ENCODE results near the gene ZNF211.

The ZNF211 gene

DNA sequence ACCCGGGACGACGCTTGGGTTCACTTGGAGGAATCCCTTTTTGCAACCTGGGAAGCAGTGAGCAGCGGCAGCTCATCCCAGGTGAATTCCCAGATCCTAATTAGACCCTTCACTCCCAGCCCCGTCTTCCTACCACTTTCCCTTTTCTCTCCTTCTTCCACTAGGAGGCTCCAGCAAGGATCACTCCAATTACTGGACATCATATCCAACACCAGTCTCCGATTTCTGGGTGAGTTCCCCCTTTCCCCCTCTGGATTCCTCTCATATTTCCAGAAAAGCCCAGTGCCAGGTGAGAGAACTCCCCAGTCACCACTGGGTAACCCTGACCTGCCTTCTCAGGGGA is 18.7 kb downstream of the ZNF211 start:
- Histone ChIP-seq H3K4me2 (ENCODE audit: low read length) (no peak overlapping the region), H3K36me3 (ENCODE audit: control insufficient read depth, insufficient read depth, low read length) (no peaks in the 10 kb centered on the region), H3K4me3 (ENCODE audit: low read depth, low read length) (no peak overlapping the region), H3K9me3 (ENCODE audit: control insufficient read depth, low read length) (no peaks in the 10 kb centered on the region), H3K27ac (no peak overlapping the region), H3K27me3 (ENCODE audit: control insufficient read depth, insufficient read depth, low read length) (no peaks in the 10 kb centered on the region), H3K9ac (no peak overlapping the region), H3K79me2 (no peaks in the 10 kb centered on the region), H3K4me1 (no peaks in the 10 kb centered on the region), H2AFZ (peak overlapping the region; percentile 59)
- TF ChIP-seq, protein P1, sequence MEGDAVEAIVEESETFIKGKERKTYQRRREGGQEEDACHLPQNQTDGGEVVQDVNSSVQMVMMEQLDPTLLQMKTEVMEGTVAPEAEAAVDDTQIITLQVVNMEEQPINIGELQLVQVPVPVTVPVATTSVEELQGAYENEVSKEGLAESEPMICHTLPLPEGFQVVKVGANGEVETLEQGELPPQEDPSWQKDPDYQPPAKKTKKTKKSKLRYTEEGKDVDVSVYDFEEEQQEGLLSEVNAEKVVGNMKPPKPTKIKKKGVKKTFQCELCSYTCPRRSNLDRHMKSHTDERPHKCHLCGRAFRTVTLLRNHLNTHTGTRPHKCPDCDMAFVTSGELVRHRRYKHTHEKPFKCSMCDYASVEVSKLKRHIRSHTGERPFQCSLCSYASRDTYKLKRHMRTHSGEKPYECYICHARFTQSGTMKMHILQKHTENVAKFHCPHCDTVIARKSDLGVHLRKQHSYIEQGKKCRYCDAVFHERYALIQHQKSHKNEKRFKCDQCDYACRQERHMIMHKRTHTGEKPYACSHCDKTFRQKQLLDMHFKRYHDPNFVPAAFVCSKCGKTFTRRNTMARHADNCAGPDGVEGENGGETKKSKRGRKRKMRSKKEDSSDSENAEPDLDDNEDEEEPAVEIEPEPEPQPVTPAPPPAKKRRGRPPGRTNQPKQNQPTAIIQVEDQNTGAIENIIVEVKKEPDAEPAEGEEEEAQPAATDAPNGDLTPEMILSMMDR (IDR thresholded peaks at IDR 0.05), result no peak

DNA sequence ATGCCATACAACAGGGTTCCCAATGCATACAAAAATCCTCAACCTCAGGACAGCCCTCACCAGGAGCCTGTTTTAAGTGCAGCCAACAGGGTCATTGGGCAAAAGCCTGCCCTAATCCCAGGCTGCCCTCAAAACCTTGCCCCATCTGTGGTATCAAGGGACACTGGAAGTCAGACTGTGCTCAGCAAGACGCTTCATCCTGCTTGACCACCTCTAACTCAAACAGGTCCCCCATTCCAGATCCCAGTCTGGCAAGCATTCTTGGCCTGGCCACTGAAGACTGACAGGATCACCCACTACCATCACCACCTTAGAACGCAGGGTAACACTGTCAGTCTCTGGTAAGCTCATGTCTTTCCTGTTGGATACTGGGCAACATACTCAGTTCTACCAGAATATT is 20.7 kb downstream of the ZNF211 start:
- Histone ChIP-seq H3K27me3 (ENCODE audit: control insufficient read depth, insufficient read depth, low read length) (no peaks in the 10 kb centered on the region), H3K4me1 (no peaks in the 10 kb centered on the region), H3K27ac (no peak overlapping the region), H3K9ac (no peak overlapping the region), H3K4me2 (ENCODE audit: low read length) (no peak overlapping the region), H3K4me3 (ENCODE audit: low read depth, low read length) (no peak overlapping the region), H3K79me2 (no peaks in the 10 kb centered on the region), H2AFZ (no peak overlapping the region), H3K9me3 (ENCODE audit: control insufficient read depth, low read length) (no peaks in the 10 kb centered on the region), H3K36me3 (ENCODE audit: control insufficient read depth, insufficient read depth, low read length) (no peaks in the 10 kb centered on the region)
- TF ChIP-seq, protein P1 (IDR thresholded peaks at IDR 0.05), result no peak

DNA sequence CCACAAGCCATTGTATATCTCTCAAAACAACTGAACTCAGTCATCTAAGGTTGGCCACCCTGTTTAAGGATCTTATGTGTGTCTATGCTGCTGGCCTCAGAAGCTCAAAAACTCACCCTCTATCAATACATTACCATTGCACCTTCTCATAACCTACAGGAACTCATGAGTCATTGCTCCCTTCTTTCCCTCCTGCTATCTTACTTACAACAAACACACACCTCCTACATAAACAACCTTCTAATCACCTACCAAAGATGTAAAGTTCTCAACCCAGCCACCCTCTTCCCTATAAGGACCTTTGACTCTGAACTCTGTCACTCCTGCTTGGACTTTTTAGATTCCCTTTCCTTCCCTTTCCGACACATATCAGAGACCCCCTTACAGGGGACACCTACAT is 22.5 kb downstream of the ZNF211 start:
- Histone ChIP-seq H3K4me2 (ENCODE audit: low read length) (no peak overlapping the region), H3K4me1 (no peaks in the 10 kb centered on the region), H3K27me3 (ENCODE audit: control insufficient read depth, insufficient read depth, low read length) (no peaks in the 10 kb centered on the region), H3K9ac (no peak overlapping the region), H3K36me3 (ENCODE audit: control insufficient read depth, insufficient read depth, low read length) (no peaks in the 10 kb centered on the region), H3K9me3 (ENCODE audit: control insufficient read depth, low read length) (no peaks in the 10 kb centered on the region), H3K79me2 (no peaks in the 10 kb centered on the region), H2AFZ (no peak overlapping the region), H3K4me3 (ENCODE audit: low read depth, low read length) (no peak overlapping the region), H3K27ac (no peak overlapping the region)
- TF ChIP-seq, protein P1 (IDR thresholded peaks at IDR 0.05), result no peak

DNA sequence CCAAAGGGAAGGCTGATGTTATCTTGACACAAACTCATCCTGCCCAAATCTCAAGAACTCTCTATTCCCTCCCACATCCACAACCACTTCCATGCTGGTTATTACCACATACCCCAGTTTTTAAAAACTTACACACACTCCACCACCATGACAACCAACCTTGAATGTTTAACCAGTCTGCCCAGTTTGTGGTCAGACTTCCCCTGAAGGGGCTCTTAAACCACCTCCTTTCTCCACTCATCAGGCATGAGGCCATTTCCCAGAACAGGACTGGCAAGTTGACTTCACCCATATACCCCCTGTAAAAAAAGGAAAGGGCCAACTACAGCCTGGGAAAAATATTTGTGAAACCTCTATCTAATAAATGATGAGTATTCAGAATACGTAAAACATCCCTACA is 23.4 kb downstream of the ZNF211 start:
- TF ChIP-seq, protein P1 (IDR thresholded peaks at IDR 0.05), result no peak
- no peaks in the 10 kb centered on the region for H3K79me2 ChIP-seq
- no peak overlapping the region for H2AFZ ChIP-seq
- H3K4me3 ChIP-seq (ENCODE audit: low read depth, low read length), result no peak overlapping the region
- no peaks in the 10 kb centered on the region for H3K27me3 ChIP-seq (ENCODE audit: control insufficient read depth, insufficient read depth, low read length)
- no peaks in the 10 kb centered on the region for H3K9me3 ChIP-seq (ENCODE audit: control insufficient read depth, low read length)
- H3K36me3 ChIP-seq (ENCODE audit: control insufficient read depth, insufficient read depth, low read length), result no peaks in the 10 kb centered on the region
- H3K4me1 ChIP-seq, result no peaks in the 10 kb centered on the region
- H3K4me2 ChIP-seq (ENCODE audit: low read length), result no peak overlapping the region
- no peak overlapping the region for H3K9ac ChIP-seq
- no peak overlapping the region for H3K27ac ChIP-seq

DNA sequence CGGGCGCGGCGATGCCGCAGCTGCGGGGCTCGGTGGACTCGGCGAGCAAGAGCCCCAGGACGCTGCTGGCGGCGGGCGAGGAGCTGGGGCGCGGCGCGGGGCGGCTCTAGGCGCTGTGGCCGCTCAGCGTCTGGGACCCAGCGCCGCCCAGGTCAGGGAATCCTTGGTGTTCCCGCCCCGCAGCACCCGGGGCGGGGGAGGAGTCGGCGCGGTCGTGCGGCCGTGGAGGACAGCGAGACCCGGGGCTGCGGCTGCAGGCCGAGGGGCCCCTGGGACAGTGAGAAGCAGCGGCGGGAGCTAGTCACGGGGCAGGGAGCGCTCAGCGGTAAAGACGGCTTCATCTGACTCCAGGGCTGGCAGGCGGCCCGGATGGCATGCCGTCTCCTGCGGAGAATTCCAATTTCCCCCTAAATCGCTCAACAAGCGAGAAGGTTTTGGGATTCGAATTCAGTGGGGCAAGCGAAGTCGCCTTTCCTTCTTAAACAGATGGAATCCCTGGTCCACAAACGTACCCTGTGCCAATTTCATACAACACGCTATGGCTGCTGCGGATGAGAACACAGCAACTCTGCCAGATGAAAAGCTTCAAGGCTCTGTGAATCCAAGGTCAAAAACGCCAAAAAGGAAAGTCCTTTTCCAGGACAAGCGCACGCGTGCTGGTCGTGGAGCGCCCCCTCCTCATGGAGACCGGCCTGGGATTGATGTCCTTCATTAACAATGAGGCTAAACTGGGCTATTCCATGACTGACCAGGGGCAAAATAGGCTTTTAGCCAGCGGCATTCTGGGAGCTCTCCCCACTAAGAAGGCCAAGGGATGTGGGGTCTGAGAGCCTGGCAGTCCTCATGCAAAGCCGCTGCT is 31.5 kb downstream of the ZNF211 start:
- H3K9me3 ChIP-seq (ENCODE audit: control insufficient read depth, low read length), result no peaks in the 10 kb centered on the region
- peak overlapping the region; percentile 99 for H2AFZ ChIP-seq
- H3K9ac ChIP-seq, result peak overlapping the region; percentile 19
- no peaks in the 10 kb centered on the region for H3K79me2 ChIP-seq
- peak overlapping the region; percentile 80 for H3K27ac ChIP-seq
- peak overlapping the region; percentile 65 for H3K4me2 ChIP-seq (ENCODE audit: low read length)
- H3K4me1 ChIP-seq, result peaks cover 4% of the 10 kb centered on the region
- H3K36me3 ChIP-seq (ENCODE audit: control insufficient read depth, insufficient read depth, low read length), result no peaks in the 10 kb centered on the region
- TF ChIP-seq, protein P1 (IDR thresholded peaks at IDR 0.05), result no peak
- H3K27me3 ChIP-seq (ENCODE audit: control insufficient read depth, insufficient read depth, low read length), result no peaks in the 10 kb centered on the region
- peak overlapping the region; percentile 65 for H3K4me3 ChIP-seq (ENCODE audit: low read depth, low read length)

Measured in parathyroid adenoma (tissue), 2 donors.